NCI-H446 (cell line): ENCODE measurements around the gene ADAM10.

Experiments used
- DNase-seq, 2 experiments: peaks; one replicate each; lab custom pipeline; 2025; lab: John Stamatoyannopoulos, UW

ADAM10 gene

GRCh38 chr15:58755350-58755749 is 5.8 kb upstream of the ADAM10 start:
- no peak for DNase-seq

GRCh38 chr15:58752716-58753115 is 3.2 kb upstream of the ADAM10 start:
- no peak for DNase-seq

GRCh38 chr15:58748852-58749531 is 515 bp downstream of the ADAM10 start:
- DNase-seq = peak in 1 of 2 experiments; percentile 50

- no peak for DNase-seq
Observed at GRCh38 chr15:58748040-58748851, 1.3 kb downstream of the ADAM10 start.

- DNase-seq = no peak
Observed at GRCh38 chr15:58746174-58746573, 3.3 kb downstream of the ADAM10 start.

GRCh38 chr15:58742819-58743502 is 6.5 kb downstream of the ADAM10 start:
- DNase-seq = no peak

GRCh38 chr15:58742022-58742813 is 7.3 kb downstream of the ADAM10 start:
- no peak for DNase-seq

GRCh38 chr15:58741032-58741431 is 8.5 kb downstream of the ADAM10 start:
- DNase-seq = no peak

- no peak for DNase-seq
Observed at GRCh38 chr15:58740436-58740835, 9.1 kb downstream of the ADAM10 start.

GRCh38 chr15:58738046-58738707 is 11.3 kb downstream of the ADAM10 start:
- no peak for DNase-seq

- no peak for DNase-seq
Observed at GRCh38 chr15:58737298-58737697, 12.2 kb downstream of the ADAM10 start.

GRCh38 chr15:58736018-58736643 is 13.4 kb downstream of the ADAM10 start:
- no peak for DNase-seq

GRCh38 chr15:58734859-58735258 is 14.6 kb downstream of the ADAM10 start:
- no peak for DNase-seq

- DNase-seq = no peak
Observed at GRCh38 chr15:58732625-58733363, 16.7 kb downstream of the ADAM10 start.

- DNase-seq = no peak
Observed at GRCh38 chr15:58731756-58732535, 17.6 kb downstream of the ADAM10 start.

- DNase-seq = no peak
Observed at GRCh38 chr15:58726867-58727266, 22.6 kb downstream of the ADAM10 start.

- no peak for DNase-seq
Observed at GRCh38 chr15:58724466-58724865, 25.0 kb downstream of the ADAM10 start.

- no peak for DNase-seq
Observed at GRCh38 chr15:58717357-58717756, 32.1 kb downstream of the ADAM10 start.

- no peak for DNase-seq
Observed at GRCh38 chr15:58716027-58716426, 33.5 kb downstream of the ADAM10 start.
